ENCODE measurements around the gene PDGFD.

GRCh38 chr11:104028476-104029263 is 135.3 kb downstream of the PDGFD start:
- TF ChIP-seq CTCF (IDR thresholded peaks at IDR 0.05) = no peak
- no peak for TF ChIP-seq POLR2A (IDR thresholded peaks at IDR 0.05)
- no peak for TF ChIP-seq POLR2AphosphoS5 (IDR thresholded peaks at IDR 0.05; ENCODE audit: insufficient read depth in 1 of 2, low read depth in 1 of 2)
